ENCODE measurements around the gene TCP11L1. TPM values are rescaled to one million over a fixed set of nuclear protein-coding genes. Genes with fewer than 3 reads are reported as not detected.

Gene TCP11L1
- total and polyA plus RNA-seq, 2 donors (not counting 3 experiments of a cell fraction or from before 2014, with no cell fraction given) = 12.1 to 18.1 TPM

DNA sequence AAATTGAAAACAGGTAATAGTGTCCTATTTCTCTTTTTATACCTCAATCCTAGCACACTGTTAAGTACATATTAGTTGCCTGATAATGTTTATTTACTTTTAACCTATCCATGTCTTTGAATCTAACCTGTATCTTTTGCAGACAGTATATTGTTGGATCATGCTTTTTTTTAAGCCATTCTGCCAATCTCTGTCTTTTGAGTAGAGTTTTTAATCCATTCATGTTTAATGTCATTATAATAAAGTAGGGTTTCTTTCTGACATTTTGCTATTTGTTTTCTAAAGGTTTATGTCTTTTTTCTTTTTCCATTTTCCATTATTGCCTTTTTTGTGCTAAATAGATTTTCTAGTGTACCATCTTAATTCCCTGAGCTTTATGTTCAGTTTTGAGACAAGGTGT lies 47.5 kb upstream of the TCP11L1 start:
- ChIA-PET POLR2A (no interaction called here), CTCF (no interaction called here)
- no peaks in the 10 kb centered on the region for H3K36me3 ChIP-seq (ENCODE audit: control insufficient read depth in 2 of 2, extremely low read depth in 1 of 2, insufficient read depth in 2 of 2, low read length in 2 of 2)
- H2AFZ ChIP-seq (ENCODE audit: low read depth, low read length) = no peak overlapping the region
- no peaks in the 10 kb centered on the region for H3K9me1 ChIP-seq (replicated peaks; ENCODE audit: control insufficient read depth, extremely low read depth, insufficient read depth, low read length)
- H3K4me1 ChIP-seq (ENCODE audit: control insufficient read depth, extremely low read depth, insufficient read depth, low read length) = no peaks in the 10 kb centered on the region
- H3K4me2 ChIP-seq (ENCODE audit: insufficient read depth, low read length) = no peak overlapping the region
- H3K9ac ChIP-seq (replicated peaks; ENCODE audit: extremely low read depth, insufficient read depth, low read length) = no peak overlapping the region
- no peak for FAIRE-seq
- no peak overlapping the region for H3K27ac ChIP-seq (ENCODE audit: insufficient read depth, low read depth, low read length)
- peaks cover 12 to 17% of the 10 kb centered on the region in 2 experiments for H3K27me3 ChIP-seq (ENCODE audit: control insufficient read depth in 2 of 2, insufficient read depth in 2 of 2, low read length in 2 of 2)
- H3K79me2 ChIP-seq (ENCODE audit: control insufficient read depth, insufficient read depth, low read length) = no peaks in the 10 kb centered on the region
- no peak for DNase-seq (ENCODE audit: low read depth, low spot score)
- no peaks in the 10 kb centered on the region for H4K20me1 ChIP-seq (replicated peaks; ENCODE audit: control insufficient read depth, extremely low read depth, insufficient read depth, low read length)
- intact Hi-C loops (cut with micrococcal nuclease) (no loop called here), dilution Hi-C loops (cut with MboI; ENCODE audit: extremely low pct_ligation_motif_present, low sequenced_read_pairs) (no loop called here)
- H3K9me3 ChIP-seq (replicated peaks; ENCODE audit: control insufficient read depth, insufficient read depth, low read length) = no peaks in the 10 kb centered on the region
- BruUV-seq (replicated peaks) = no TSS peak
- no peak overlapping the region for H3K4me3 ChIP-seq (replicated peaks in 1 of 3; ENCODE audit: insufficient read depth in 1 of 3, low read depth in 1 of 3, low read length in 3 of 3)
- TF ChIP-seq MYC (IDR thresholded peaks at IDR 0.05; ENCODE audit: low read depth, low read length) (no peak), GATA2 (IDR thresholded peaks at IDR 0.05; ENCODE audit: insufficient read depth, insufficient read length, low read depth, low read length) (no peak), MAX (IDR thresholded peaks at IDR 0.05; ENCODE audit: insufficient read depth, insufficient read length) (no peak), POLR2AphosphoS5 (IDR thresholded peaks at IDR 0.05; ENCODE audit: insufficient read depth, low read depth, low read length) (no peak), JUN (IDR thresholded peaks at IDR 0.05; ENCODE audit: borderline replicate concordance, insufficient read depth, insufficient read length, low read depth) (no peak), EZH2 (IDR thresholded peaks at IDR 0.05; ENCODE audit: borderline replicate concordance, low read depth, low read length, severe bottlenecking) (no peak), FOS (IDR thresholded peaks at IDR 0.05; ENCODE audit: borderline replicate concordance, insufficient read depth, low read length) (no peak), POLR2A (IDR thresholded peaks at IDR 0.05; ENCODE audit: low read depth, low read length) (no peak)
- TF ChIP-seq, protein P1, sequence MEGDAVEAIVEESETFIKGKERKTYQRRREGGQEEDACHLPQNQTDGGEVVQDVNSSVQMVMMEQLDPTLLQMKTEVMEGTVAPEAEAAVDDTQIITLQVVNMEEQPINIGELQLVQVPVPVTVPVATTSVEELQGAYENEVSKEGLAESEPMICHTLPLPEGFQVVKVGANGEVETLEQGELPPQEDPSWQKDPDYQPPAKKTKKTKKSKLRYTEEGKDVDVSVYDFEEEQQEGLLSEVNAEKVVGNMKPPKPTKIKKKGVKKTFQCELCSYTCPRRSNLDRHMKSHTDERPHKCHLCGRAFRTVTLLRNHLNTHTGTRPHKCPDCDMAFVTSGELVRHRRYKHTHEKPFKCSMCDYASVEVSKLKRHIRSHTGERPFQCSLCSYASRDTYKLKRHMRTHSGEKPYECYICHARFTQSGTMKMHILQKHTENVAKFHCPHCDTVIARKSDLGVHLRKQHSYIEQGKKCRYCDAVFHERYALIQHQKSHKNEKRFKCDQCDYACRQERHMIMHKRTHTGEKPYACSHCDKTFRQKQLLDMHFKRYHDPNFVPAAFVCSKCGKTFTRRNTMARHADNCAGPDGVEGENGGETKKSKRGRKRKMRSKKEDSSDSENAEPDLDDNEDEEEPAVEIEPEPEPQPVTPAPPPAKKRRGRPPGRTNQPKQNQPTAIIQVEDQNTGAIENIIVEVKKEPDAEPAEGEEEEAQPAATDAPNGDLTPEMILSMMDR (IDR thresholded peaks at IDR 0.05; ENCODE audit: extremely low read depth in 1 of 2, insufficient read depth in 1 of 2, low read depth in 1 of 2, low read length in 2 of 2) = no peak

Measured in endothelial cell of umbilical vein (primary cell).